Stimulated activated naive CD8-positive, alpha-beta T cell treated with anti-CD3 and anti-CD28 coated beads, Interleukin-15, amount 100 ng/mL, for 72 hours (primary cell): ENCODE results near the gene LAMTOR5.
"Not testable (repeated sequence)": the region's sequence is repeated elsewhere in the genome, so short reads cannot be mapped to it uniquely, and the experiment has no call there.

ENCODE experiments used
- ATAC-seq: fragments of 150-1000 bp; cut with Tn5 transposase; 2 replicates; pipeline ENCODE4 v1.10.0; 2021; ENCODE audit warnings: mild to moderate bottlenecking, moderate library complexity
- DNase-seq, 2 donors: peaks; one replicate each; pipeline ENCODE4 v3.0.0; 2021 to 2022
- H3K27ac Mint-ChIP-seq, 2 donors: one replicate each; pipeline ENCODE4 v1.8.0; 2022; ENCODE audit warnings: mild to moderate bottlenecking in 2 of 2, mixed read lengths in 2 of 2, moderate library complexity in 2 of 2
- H3K27me3 Mint-ChIP-seq: one replicate; pipeline ENCODE4 v1.8.0; 2022; ENCODE audit warnings: mixed read lengths
- H3K4me1 Mint-ChIP-seq: one replicate; pipeline ENCODE4 v1.8.0; 2022; ENCODE audit warnings: mild to moderate bottlenecking, mixed read lengths
- H3K4me3 Mint-ChIP-seq, 2 donors: one replicate each; pipeline ENCODE4 v1.8.0; 2022; ENCODE audit warnings: mild to moderate bottlenecking in 2 of 2, mixed read lengths in 2 of 2, moderate library complexity in 1 of 2
- H3K9me3 Mint-ChIP-seq, 2 donors: one replicate each; pipeline ENCODE4 v1.8.0; 2022; ENCODE audit warnings: mixed read lengths in 2 of 2

Gene LAMTOR5

DNA sequence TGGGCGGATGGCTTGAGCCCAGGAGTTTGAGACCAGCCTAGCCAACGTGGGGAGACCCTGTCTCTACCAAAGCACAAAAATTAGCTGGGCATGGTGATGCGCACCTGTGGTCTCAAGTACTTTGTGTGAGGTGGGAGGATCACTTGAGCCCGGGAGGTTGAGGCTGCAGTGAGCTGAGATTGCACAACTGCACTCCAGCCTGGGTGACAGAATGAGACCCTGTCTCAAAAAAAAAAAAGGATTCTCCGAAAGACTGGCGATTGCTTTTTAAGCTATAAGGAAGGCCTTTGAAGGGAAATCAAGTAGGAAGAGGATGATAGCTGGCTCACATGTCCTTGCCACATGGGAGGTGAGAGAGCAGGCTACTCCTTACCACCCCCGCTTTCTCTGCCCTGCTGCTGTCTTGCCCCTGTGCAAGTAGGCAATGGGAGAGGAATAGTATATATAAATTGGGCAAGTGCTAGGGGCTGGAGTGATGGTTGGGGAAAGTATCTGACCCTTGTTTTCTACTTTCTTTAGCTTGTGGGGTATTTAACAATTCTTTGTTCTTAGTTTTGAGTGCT is 3.8 kb upstream of the LAMTOR5 start:
- ATAC-seq (no peak), DNase-seq (no peak)
- H3K9me3 Mint-ChIP-seq: no peaks in the 10 kb centered on the region
- H3K27me3 Mint-ChIP-seq: no peaks in the 10 kb centered on the region
- peaks cover 22% of the 10 kb centered on the region for H3K4me1 Mint-ChIP-seq
- no peak overlapping the region for H3K27ac Mint-ChIP-seq
- H3K4me3 Mint-ChIP-seq: no peak overlapping the region

- Mint-ChIP-seq H3K4me1 (peaks cover 27% of the 10 kb centered on the region), H3K27ac (no peak overlapping the region), H3K9me3 (no peaks in the 10 kb centered on the region), H3K27me3 (no peaks in the 10 kb centered on the region), H3K4me3 (no peak overlapping the region)
- DNase-seq: no peak
- no peak for ATAC-seq
These were observed 1.8 kb upstream of the LAMTOR5 start for GRCh38 chr1:110409316-110409715.

GRCh38 chr1:110408488-110408887 is 994 bp upstream of the LAMTOR5 start:
- H3K27ac Mint-ChIP-seq: no peak overlapping the region
- no peaks in the 10 kb centered on the region for H3K9me3 Mint-ChIP-seq
- H3K27me3 Mint-ChIP-seq: no peaks in the 10 kb centered on the region
- DNase-seq: no peak
- H3K4me3 Mint-ChIP-seq: peak overlapping the region; percentile 97 to 99
- peaks cover 27% of the 10 kb centered on the region for H3K4me1 Mint-ChIP-seq
- ATAC-seq: no peak

- peak overlapping the region; percentile 97 to 99 for H3K4me3 Mint-ChIP-seq
- H3K27me3 Mint-ChIP-seq, H3K9me3 Mint-ChIP-seq, ATAC-seq, DNase-seq: not testable (repeated sequence)
- peaks cover 27% of the 10 kb centered on the region for H3K4me1 Mint-ChIP-seq
- H3K27ac Mint-ChIP-seq: peak overlapping the region; percentile 99
These were observed 1.1 kb downstream of the LAMTOR5 start for GRCh38 chr1:110406407-110406806.

GRCh38 chr1:110404401-110404800 is 3.1 kb downstream of the LAMTOR5 start:
- Mint-ChIP-seq H3K27me3 (no peaks in the 10 kb centered on the region), H3K4me1 (peaks cover 23% of the 10 kb centered on the region), H3K4me3 (no peak overlapping the region), H3K9me3 (no peaks in the 10 kb centered on the region), H3K27ac (no peak overlapping the region)
- DNase-seq: no peak
- no peak for ATAC-seq

- no peaks in the 10 kb centered on the region for H3K27me3 Mint-ChIP-seq
- H3K4me3 Mint-ChIP-seq: no peak overlapping the region
- no peaks in the 10 kb centered on the region for H3K9me3 Mint-ChIP-seq
- no peak overlapping the region for H3K27ac Mint-ChIP-seq
- no peak for DNase-seq
- peaks cover 17% of the 10 kb centered on the region for H3K4me1 Mint-ChIP-seq
- ATAC-seq: no peak
These were observed 3.7 kb downstream of the LAMTOR5 start for GRCh38 chr1:110403805-110404204.

DNA sequence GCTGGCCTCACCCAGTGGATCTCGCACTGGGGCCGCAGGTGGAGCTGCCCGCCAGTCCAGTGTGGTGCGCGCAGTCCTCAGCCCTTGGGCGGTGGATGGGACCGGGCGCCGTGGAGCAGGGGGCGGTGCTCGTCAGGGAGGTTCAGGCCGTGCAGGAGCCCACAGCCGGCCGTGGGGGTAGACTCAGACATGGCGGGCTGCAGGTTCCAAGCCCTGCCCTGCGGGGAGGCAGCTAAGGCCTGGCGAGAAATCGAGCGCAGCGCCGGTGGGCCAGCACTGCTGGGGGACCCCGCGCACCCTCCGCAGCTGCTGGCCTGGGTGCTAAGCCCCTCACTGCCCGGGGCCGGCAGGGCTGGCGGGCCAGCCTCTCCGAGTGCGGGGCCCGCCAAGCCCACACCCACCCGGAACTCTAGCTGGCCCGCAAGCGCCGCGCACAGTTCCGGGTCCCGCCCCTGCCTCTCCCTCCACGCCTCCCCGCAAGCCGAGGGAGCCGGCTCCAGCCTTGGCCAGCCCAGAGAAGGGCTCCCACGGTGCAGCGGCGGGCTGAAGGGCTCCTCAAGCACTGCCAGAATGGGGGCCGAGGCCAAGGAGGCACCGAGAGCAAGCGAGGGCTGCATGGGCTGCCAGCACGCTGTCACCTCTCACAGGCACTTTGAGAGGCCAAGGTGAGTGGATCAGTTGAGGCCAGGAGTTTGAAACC is 11.1 kb downstream of the LAMTOR5 start:
- not testable (repeated sequence) for H3K4me1 Mint-ChIP-seq, ATAC-seq, DNase-seq, H3K27me3 Mint-ChIP-seq, H3K4me3 Mint-ChIP-seq, H3K27ac Mint-ChIP-seq, H3K9me3 Mint-ChIP-seq

GRCh38 chr1:110394493-110394820 is 13.0 kb downstream of the LAMTOR5 start:
- DNase-seq: no peak
- Mint-ChIP-seq H3K4me3 (no peak overlapping the region), H3K4me1 (no peaks in the 10 kb centered on the region), H3K9me3 (no peaks in the 10 kb centered on the region), H3K27ac (no peak overlapping the region), H3K27me3 (no peaks in the 10 kb centered on the region)
- ATAC-seq: no peak

DNA sequence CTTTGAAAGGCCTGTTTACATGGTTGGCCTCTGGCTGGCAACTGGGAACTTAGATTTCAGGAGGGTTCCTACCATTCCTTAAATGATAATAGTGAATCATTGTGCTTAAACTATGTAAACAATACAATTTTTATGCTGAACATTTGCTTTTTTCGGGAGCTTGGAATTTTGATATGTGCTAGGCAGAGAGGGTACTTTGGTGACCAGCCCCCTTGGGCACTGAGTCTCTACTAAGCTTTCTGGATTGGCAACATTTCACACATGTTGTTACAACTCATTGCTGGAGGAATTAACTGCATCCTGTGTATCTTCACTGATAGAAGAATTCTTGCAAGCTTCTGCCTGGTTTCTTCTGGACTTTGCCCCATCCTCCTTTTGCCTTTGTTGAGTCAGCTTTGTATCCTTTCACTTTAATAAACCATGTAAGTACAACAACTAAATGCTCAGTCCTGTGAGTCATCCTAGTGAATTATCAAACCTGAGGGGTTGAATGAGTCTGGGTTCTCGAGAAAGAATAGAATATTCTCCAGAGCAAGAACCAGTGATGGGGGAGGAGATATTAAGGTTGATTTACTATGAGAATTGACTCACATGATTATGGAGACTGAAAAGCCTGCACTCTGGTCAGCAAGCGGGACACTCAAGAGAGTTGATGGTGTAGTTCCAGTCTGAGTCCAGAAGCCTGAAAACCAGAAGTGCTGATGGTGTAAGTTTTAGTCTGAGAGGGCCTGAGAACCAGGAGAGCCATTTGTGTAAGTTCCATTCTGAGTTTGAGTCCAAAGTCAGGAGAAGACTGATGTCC is 13.6 kb downstream of the LAMTOR5 start:
- Mint-ChIP-seq H3K4me1 (no peaks in the 10 kb centered on the region), H3K27me3 (no peaks in the 10 kb centered on the region), H3K9me3 (no peaks in the 10 kb centered on the region), H3K4me3 (no peak overlapping the region), H3K27ac (peak overlapping the region in 1 of 2 donors; percentile 50)
- no peak for DNase-seq
- no peak for ATAC-seq

DNA sequence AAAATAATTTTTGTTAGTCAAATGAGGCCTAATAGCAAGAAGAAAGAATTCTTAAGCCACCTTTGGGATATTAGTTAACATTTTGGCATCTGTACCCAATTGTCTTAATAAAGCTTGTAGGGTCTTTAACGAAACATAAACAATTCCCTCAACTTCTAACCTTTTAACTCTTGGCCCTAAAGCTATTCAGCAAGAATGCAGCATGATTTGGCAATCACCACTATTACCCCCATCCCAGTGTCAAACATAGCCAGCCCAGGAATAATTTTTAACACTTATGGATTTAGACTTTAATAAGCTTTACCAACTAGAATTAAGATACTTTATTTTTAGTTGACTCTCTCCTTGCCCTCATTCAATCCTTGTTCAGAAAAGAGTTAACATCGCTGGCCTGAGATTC is 14.2 kb downstream of the LAMTOR5 start:
- ATAC-seq (no peak), DNase-seq (no peak)
- H3K4me3 Mint-ChIP-seq: no peak overlapping the region
- no peaks in the 10 kb centered on the region for H3K27me3 Mint-ChIP-seq
- H3K9me3 Mint-ChIP-seq: no peaks in the 10 kb centered on the region
- H3K27ac Mint-ChIP-seq: no peak overlapping the region
- H3K4me1 Mint-ChIP-seq: no peaks in the 10 kb centered on the region

DNA sequence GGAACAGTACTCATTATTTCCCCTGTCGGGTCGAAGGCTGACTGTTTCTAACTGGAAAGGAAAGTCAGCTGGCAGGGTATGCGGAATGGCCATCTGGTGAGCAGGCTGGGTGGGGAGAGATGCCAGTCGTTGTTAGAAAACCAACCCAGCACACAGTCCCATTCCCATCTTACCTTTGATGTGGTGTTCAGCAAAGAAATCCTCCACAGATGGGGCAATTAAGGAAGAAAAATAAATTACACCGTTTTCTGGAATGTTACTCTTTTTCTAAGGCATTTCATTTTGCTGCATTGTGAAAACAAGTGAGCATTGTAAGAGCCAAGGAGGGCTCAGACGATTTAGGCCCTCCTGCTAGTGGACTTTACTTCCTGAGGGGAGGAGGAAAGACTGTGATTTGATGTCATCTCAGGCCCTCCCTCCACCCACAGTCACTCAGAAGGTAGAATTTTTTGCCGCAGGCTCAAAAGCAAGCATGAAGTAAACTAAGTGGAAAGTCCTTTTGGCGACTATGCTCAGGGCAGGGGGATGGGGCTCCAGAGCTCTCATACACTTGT is 16.7 kb downstream of the LAMTOR5 start, which contains the start of gene SLC16A4:
Gene SLC16A4 (minus strand): TSS at position 335 of the 554 bp plus-strand sequence. CDS start 1,703 bp downstream, outside the sequence.
- no peak within 1 kb of the TSS for H3K4me3 Mint-ChIP-seq
- no peaks in the 10 kb centered on the region for H3K9me3 Mint-ChIP-seq
- H3K27me3 Mint-ChIP-seq: no peaks in the 10 kb centered on the region
- H3K4me1 Mint-ChIP-seq: no peaks in the 10 kb centered on the region
- DNase-seq (no peak), ATAC-seq (no peak)
- no peak within 1 kb of the TSS for H3K27ac Mint-ChIP-seq

DNA sequence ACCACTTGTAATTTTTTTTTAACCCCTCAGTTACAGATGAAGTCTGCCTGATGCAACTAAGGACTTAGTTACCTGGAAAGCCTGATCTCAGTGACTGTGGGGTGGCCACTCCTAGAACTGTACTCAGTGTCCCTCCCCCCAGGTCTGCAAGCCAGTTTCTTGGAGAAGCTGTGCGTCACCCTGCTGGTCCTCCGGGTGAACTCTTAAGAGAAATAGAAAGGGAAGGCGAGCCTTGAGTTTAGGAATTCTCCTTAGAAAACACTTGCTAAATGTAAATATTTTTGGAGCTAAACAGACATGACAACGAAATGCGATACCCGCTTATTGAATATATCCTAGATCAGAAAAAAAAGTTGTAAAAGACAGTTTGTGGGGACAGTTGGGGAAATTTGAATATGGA is 17.4 kb downstream of the LAMTOR5 start:
- no peaks in the 10 kb centered on the region for H3K9me3 Mint-ChIP-seq
- no peaks in the 10 kb centered on the region for H3K27me3 Mint-ChIP-seq
- no peaks in the 10 kb centered on the region for H3K4me1 Mint-ChIP-seq
- no peak overlapping the region for H3K27ac Mint-ChIP-seq
- ATAC-seq: no peak
- no peak overlapping the region for H3K4me3 Mint-ChIP-seq
- no peak for DNase-seq

- ATAC-seq: no peak
- no peaks in the 10 kb centered on the region for H3K27me3 Mint-ChIP-seq
- no peak for DNase-seq
- no peak overlapping the region for H3K27ac Mint-ChIP-seq
- H3K4me1 Mint-ChIP-seq: peaks cover 12% of the 10 kb centered on the region
- no peak overlapping the region for H3K4me3 Mint-ChIP-seq
- no peaks in the 10 kb centered on the region for H3K9me3 Mint-ChIP-seq
These were observed 20.3 kb downstream of the LAMTOR5 start for GRCh38 chr1:110387048-110387754.

- peak overlapping the region in 1 of 2 donors; percentile 0 for H3K27ac Mint-ChIP-seq
- peaks cover 12% of the 10 kb centered on the region for H3K4me1 Mint-ChIP-seq
These were observed 22.1 kb downstream of the LAMTOR5 start for GRCh38 chr1:110385369-110385768.

GRCh38 chr1:110384581-110385321 is 22.7 kb downstream of the LAMTOR5 start:
- no peaks in the 10 kb centered on the region for H3K27me3 Mint-ChIP-seq
- DNase-seq (no peak), ATAC-seq (no peak)
- H3K9me3 Mint-ChIP-seq: no peaks in the 10 kb centered on the region
- no peak overlapping the region for H3K4me3 Mint-ChIP-seq
- H3K4me1 Mint-ChIP-seq: peaks cover 12% of the 10 kb centered on the region
- H3K27ac Mint-ChIP-seq: no peak overlapping the region

More at GRCh38 chr1:110385369-110385768, 22.1 kb downstream of the LAMTOR5 start:
- H3K4me3 Mint-ChIP-seq: no peak overlapping the region
- ATAC-seq (no peak), DNase-seq (no peak)
- H3K9me3 Mint-ChIP-seq: no peaks in the 10 kb centered on the region
- no peaks in the 10 kb centered on the region for H3K27me3 Mint-ChIP-seq
